ENCODE results near the gene TNFRSF4. TPM values are rescaled to one million over a fixed set of nuclear protein-coding genes. Genes with fewer than 3 reads are reported as not detected.

TNFRSF4 gene
- total and polyA plus RNA-seq, 9 of the 15 experiments (the other 6 are each of a cell fraction or from before 2014, with no cell fraction given): 0.07 to 0.44 (median 0.19) TPM; not detected in 5

DNA sequence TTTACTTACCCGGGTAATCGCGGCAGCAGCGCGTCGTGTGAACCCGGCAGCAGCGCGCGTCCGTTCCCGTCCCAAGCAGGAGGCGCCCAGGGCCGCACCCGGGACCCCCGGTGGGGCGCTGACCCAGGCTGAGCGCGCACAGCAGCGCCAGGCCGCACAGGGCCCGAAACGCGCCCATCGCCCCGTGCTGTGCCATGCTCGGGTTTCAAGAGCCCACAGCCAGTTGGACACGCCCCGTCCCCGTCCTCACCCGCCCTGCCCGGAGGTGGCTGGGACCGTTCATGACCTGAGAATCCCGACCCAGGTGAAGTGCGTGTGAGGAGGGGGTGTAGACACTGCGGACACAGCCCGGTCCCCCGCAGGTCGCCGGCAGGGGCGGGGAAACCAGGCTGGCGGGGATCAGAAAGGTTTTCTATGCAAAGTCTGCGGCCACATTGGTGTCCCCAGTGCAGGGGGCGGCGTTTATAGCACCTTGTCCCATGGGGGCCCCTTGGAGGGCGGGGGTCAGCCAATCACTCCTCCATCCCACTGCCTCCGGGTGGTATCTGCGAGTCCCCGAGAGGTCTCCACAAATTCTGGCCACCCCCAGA is 7.5 kb downstream of the TNFRSF4 start, which contains the start of gene TNFRSF18:
Gene TNFRSF18, minus strand, starts transcription at position 217 of the 590 bp plus-strand sequence. Its CDS starts 21 bp downstream, at position 196.
- intact Hi-C loops (cut with micrococcal nuclease): loop anchor here (5.0 kb wide), 1 partner anchor 84 kb away; no protein-coding TSS in a partner anchor
- POLR2A ChIA-PET: interaction anchor here (0.6 kb wide), 2 partner anchors 67 to 224 kb away, joined by 3 to 4 read pairs; partner anchors contain the start of gene UBE2J2

More for the DNA sequence above, 7.5 kb downstream of the TNFRSF4 start, which contains the start of gene TNFRSF18:
- no peak within 1 kb of the TSS for H3K27ac ChIP-seq (ENCODE audit: extremely low read depth, low read depth, low read length)
- ATAC-seq (no peak), DNase-seq (ENCODE audit: extremely low read depth in 1 of 4, low spot score in 3 of 4) (no peak), FAIRE-seq (no peak)
- no peak within 1 kb of the TSS for H3K4me2 ChIP-seq (ENCODE audit: insufficient read depth, low read length)
- no peaks in the 10 kb centered on the region for H3K9me1 ChIP-seq (ENCODE audit: control insufficient read depth, insufficient read depth, low read length)
- TF ChIP-seq, protein P1, sequence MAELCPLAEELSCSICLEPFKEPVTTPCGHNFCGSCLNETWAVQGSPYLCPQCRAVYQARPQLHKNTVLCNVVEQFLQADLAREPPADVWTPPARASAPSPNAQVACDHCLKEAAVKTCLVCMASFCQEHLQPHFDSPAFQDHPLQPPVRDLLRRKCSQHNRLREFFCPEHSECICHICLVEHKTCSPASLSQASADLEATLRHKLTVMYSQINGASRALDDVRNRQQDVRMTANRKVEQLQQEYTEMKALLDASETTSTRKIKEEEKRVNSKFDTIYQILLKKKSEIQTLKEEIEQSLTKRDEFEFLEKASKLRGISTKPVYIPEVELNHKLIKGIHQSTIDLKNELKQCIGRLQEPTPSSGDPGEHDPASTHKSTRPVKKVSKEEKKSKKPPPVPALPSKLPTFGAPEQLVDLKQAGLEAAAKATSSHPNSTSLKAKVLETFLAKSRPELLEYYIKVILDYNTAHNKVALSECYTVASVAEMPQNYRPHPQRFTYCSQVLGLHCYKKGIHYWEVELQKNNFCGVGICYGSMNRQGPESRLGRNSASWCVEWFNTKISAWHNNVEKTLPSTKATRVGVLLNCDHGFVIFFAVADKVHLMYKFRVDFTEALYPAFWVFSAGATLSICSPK (IDR thresholded peaks at IDR 0.05; ENCODE audit: borderline replicate concordance): no peak
- TF ChIP-seq, protein P2, sequence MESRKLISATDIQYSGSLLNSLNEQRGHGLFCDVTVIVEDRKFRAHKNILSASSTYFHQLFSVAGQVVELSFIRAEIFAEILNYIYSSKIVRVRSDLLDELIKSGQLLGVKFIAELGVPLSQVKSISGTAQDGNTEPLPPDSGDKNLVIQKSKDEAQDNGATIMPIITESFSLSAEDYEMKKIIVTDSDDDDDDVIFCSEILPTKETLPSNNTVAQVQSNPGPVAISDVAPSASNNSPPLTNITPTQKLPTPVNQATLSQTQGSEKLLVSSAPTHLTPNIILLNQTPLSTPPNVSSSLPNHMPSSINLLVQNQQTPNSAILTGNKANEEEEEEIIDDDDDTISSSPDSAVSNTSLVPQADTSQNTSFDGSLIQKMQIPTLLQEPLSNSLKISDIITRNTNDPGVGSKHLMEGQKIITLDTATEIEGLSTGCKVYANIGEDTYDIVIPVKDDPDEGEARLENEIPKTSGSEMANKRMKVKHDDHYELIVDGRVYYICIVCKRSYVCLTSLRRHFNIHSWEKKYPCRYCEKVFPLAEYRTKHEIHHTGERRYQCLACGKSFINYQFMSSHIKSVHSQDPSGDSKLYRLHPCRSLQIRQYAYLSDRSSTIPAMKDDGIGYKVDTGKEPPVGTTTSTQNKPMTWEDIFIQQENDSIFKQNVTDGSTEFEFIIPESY (CRISPR knock-in tag; IDR thresholded peaks at IDR 0.05): peak; percentile 40; the same call in 1 of the 2 replicates
- H3K27me3 ChIP-seq (ENCODE audit: control insufficient read depth in 2 of 2, insufficient read depth in 2 of 2, low read length in 2 of 2): no peaks in the 10 kb centered on the region
- no TSS peak for BruUV-seq (replicated peaks)
- 0 out of 4 replicates have a peak within 1 kb of the TSS, but pooled peaks of 1 of the 2 experiments have one; percentile 55 for H3K9ac ChIP-seq (ENCODE audit: insufficient read depth in 1 of 2, low read depth in 2 of 2, low read length in 2 of 2)
- no peaks in the 10 kb centered on the region for H3K79me2 ChIP-seq (ENCODE audit: control insufficient read depth, insufficient read depth, low read length)
- H3K4me3 ChIP-seq: no peak within 1 kb of the TSS
- 44% methylated on average over 35 of the region's 49 CpGs for WGBS (ENCODE audit: insufficient coverage, low coverage, missing lambda C conversion rate)
- in situ Hi-C loops (cut with MboI): no loop called here
- no peaks in the 10 kb centered on the region for H3K9me3 ChIP-seq (replicated peaks; ENCODE audit: control insufficient read depth, insufficient read depth, low read depth, low read length)
- CTCF ChIA-PET (ENCODE audit: low intra/inter-chr PET ratio): no interaction called here
- no peaks in the 10 kb centered on the region for H3K36me3 ChIP-seq (ENCODE audit: control insufficient read depth, insufficient read depth, low read length)
- no peaks in the 10 kb centered on the region for H4K20me1 ChIP-seq (replicated peaks; ENCODE audit: control insufficient read depth, insufficient read depth, low read length)
- peaks cover 13 to 91% of the 10 kb centered on the region in 2 experiments; a peak in 4 of 5 replicates for H3K4me1 ChIP-seq (replicated peaks in 1 of 2; ENCODE audit: control insufficient read depth in 2 of 2, insufficient read depth in 2 of 2, low read length in 2 of 2)
- no peak within 1 kb of the TSS for H2AFZ ChIP-seq (ENCODE audit: low read depth, low read length)

All from K562 (cell line).